SK-MEL-5 (cell line): ENCODE measurements around the gene PCDHGA4. TPM values are rescaled to one million over a fixed set of nuclear protein-coding genes. Genes with fewer than 3 reads are reported as not detected.
A peak's percentile ranks its signal among the peaks of the same experiment; 100 is the strongest.
"Not testable (repeated sequence)": the region's sequence is repeated elsewhere in the genome, so short reads cannot be mapped to it uniquely, and the experiment has no call there.

ENCODE experiments used
- DNase-seq: peaks from one replicate; pipeline ENCODE4 v3.0.0-alpha.2; 2016; ENCODE audit warnings: low read depth, low spot score
- in situ Hi-C: cut with HindIII; loops from 2 replicates; pipeline ENCODE4 v1.10.0; 2016; ENCODE audit warnings: low sequenced_read_pairs, high pct_unique_total_duplicates, low pct_unique_long_range_greater_than_20kb
- total RNA-seq: library from RNA; depleted of rRNA; stranded (reverse); fragments of >200 nt; shearing (Covaris generic); gene quantifications from 2 replicates; pipeline ENCODE4 v1.2.3, GENCODE V29; 2014; rRNA removed

Gene PCDHGA4
- total RNA-seq, 1 experiment from 2014 or later, result 1.4 TPM

GRCh38 chr5:141397756-141398551 lies 43.1 kb downstream of the PCDHGA4 start, which contains the start of gene PCDHGB5:
Gene PCDHGB5, plus strand, starts transcription at chr5:141397947. Its CDS starts 181 bp downstream, at chr5:141398128.
- in situ Hi-C loops, DNase-seq: not testable (repeated sequence)

GRCh38 chr5:141398608-141399007 lies 43.8 kb downstream of the PCDHGA4 start:
- no peak for DNase-seq
- in situ Hi-C loops, result no loop called here

- no peak for DNase-seq
- in situ Hi-C loops, result no loop called here
Measured at GRCh38 chr5:141399555-141400258, 44.9 kb downstream of the PCDHGA4 start.

GRCh38 chr5:141402553-141403243 lies 47.9 kb downstream of the PCDHGA4 start, which contains the start of gene PCDHGA9:
Gene PCDHGA9, plus strand, starts transcription at chr5:141402778. Its CDS starts 175 bp downstream, at chr5:141402953.
- in situ Hi-C loops, result no loop called here
- DNase-seq, result peak; percentile 23

GRCh38 chr5:141403387-141403786 lies 48.6 kb downstream of the PCDHGA4 start:
- no peak for DNase-seq
- in situ Hi-C loops, result no loop called here

Other genes with a start within 250 kb of the PCDHGA4 start
- 0.40 and 0.43 TPM in 2 replicates for gene PCDHB4, start 233.2 kb upstream of the PCDHGA4 start, total RNA-seq
- 2.0 and 3.1 TPM in 2 replicates for gene PCDHB5, start 219.8 kb upstream of the PCDHGA4 start, total RNA-seq
- gene PCDHB6, start 205.0 kb upstream of the PCDHGA4 start, total RNA-seq, result 0.21 and 0.43 TPM in 2 replicates
- gene PCDHB7, start 182.4 kb upstream of the PCDHGA4 start, total RNA-seq, result 0.24 and 0.29 TPM in 2 replicates
- gene PCDHB8, start 177.2 kb upstream of the PCDHGA4 start, total RNA-seq, result 0.43 and 0.74 TPM in 2 replicates
- 0.55 and 0.75 TPM in 2 replicates for gene PCDHB16, start 172.6 kb upstream of the PCDHGA4 start, total RNA-seq
- 0.05 and 0.90 TPM in 2 replicates for gene PCDHB9, start 167.9 kb upstream of the PCDHGA4 start, total RNA-seq
- 0.37 and 0.40 TPM in 2 replicates for gene PCDHB10, start 162.7 kb upstream of the PCDHGA4 start, total RNA-seq
- 0.55 and 0.75 TPM in 2 replicates for gene PCDHB11, start 155.4 kb upstream of the PCDHGA4 start, total RNA-seq
- gene PCDHB12, start 146.3 kb upstream of the PCDHGA4 start, total RNA-seq, result 0.24 and 0.42 TPM in 2 replicates
- gene PCDHB13, start 141.1 kb upstream of the PCDHGA4 start, total RNA-seq, result 0.66 and 0.77 TPM in 2 replicates
- gene PCDHB14, start 131.7 kb upstream of the PCDHGA4 start, total RNA-seq, result 0.24 and 0.40 TPM in 2 replicates
- gene PCDHB15, start 109.6 kb upstream of the PCDHGA4 start, total RNA-seq, result 1.1 and 1.6 TPM in 2 replicates
- gene SLC25A2, start 51.0 kb upstream of the PCDHGA4 start, total RNA-seq, result 0.11 TPM in 1 of 2 replicates, not detected in the other
- 60.5 and 60.9 TPM in 2 replicates for gene TAF7, start 34.2 kb upstream of the PCDHGA4 start, total RNA-seq
- 0.63 and 0.67 TPM in 2 replicates for gene PCDHGA1, start 24.5 kb upstream of the PCDHGA4 start, total RNA-seq
- gene PCDHGA2, start 16.3 kb upstream of the PCDHGA4 start, total RNA-seq, result 1.7 and 2.0 TPM in 2 replicates
- 0.32 TPM in 1 of 2 replicates, not detected in the other for gene PCDHGA3, start 11.2 kb upstream of the PCDHGA4 start, total RNA-seq
- 1.2 and 1.6 TPM in 2 replicates for gene PCDHGB1, start 4.9 kb upstream of the PCDHGA4 start, total RNA-seq
- 1.5 and 1.7 TPM in 2 replicates for gene PCDHGB2, start 5.0 kb downstream of the PCDHGA4 start, total RNA-seq
- 0.56 and 0.66 TPM in 2 replicates for gene PCDHGA5, start 9.1 kb downstream of the PCDHGA4 start, total RNA-seq
- gene PCDHGB3, start 15.2 kb downstream of the PCDHGA4 start, total RNA-seq, result 0.21 and 0.53 TPM in 2 replicates
- 1.8 and 2.4 TPM in 2 replicates for gene PCDHGA6, start 18.9 kb downstream of the PCDHGA4 start, total RNA-seq
- gene PCDHGA7, start 27.7 kb downstream of the PCDHGA4 start, total RNA-seq, result 0.71 and 1.6 TPM in 2 replicates
- 0.08 and 0.26 TPM in 2 replicates for gene PCDHGB4, start 32.7 kb downstream of the PCDHGA4 start, total RNA-seq
- gene PCDHGA8, start 37.6 kb downstream of the PCDHGA4 start, total RNA-seq, result 0.05 and 0.13 TPM in 2 replicates
- 0.29 and 0.50 TPM in 2 replicates for gene PCDHGB5, start 42.9 kb downstream of the PCDHGA4 start, total RNA-seq
- gene PCDHGA9, start 47.8 kb downstream of the PCDHGA4 start, total RNA-seq, result 0.03 and 0.45 TPM in 2 replicates
- 0.21 and 0.40 TPM in 2 replicates for gene PCDHGB6, start 53.0 kb downstream of the PCDHGA4 start, total RNA-seq
- gene PCDHGA10, start 58.0 kb downstream of the PCDHGA4 start, total RNA-seq, result 0.18 and 0.21 TPM in 2 replicates
- gene PCDHGB7, start 62.7 kb downstream of the PCDHGA4 start, total RNA-seq, result 7.4 and 8.6 TPM in 2 replicates
- gene PCDHGA11, start 66.0 kb downstream of the PCDHGA4 start, total RNA-seq, result 0.21 and 0.58 TPM in 2 replicates
- gene PCDHGA12, start 75.5 kb downstream of the PCDHGA4 start, total RNA-seq, result 10.0 and 13.8 TPM in 2 replicates
- 9.8 and 12.5 TPM in 2 replicates for gene PCDHGC3, start 120.9 kb downstream of the PCDHGA4 start, total RNA-seq
- 0.11 TPM in 1 of 2 replicates, not detected in the other for gene PCDHGC4, start 130.0 kb downstream of the PCDHGA4 start, total RNA-seq
- 0.05 and 0.19 TPM in 2 replicates for gene PCDHGC5, start 134.1 kb downstream of the PCDHGA4 start, total RNA-seq